ENCODE results near the gene BRPF1.

- no peak for TF ChIP-seq CTCF (IDR thresholded peaks at IDR 0.05)
- TF ChIP-seq POLR2AphosphoS5 (IDR thresholded peaks at IDR 0.05): no peak
- no peak for TF ChIP-seq POLR2A (IDR thresholded peaks at IDR 0.05)
Measured at GRCh38 chr3:9696480-9697220, 34.9 kb upstream of the BRPF1 start.
